Measurements from ENCODE around the gene LAMA2.

DNA sequence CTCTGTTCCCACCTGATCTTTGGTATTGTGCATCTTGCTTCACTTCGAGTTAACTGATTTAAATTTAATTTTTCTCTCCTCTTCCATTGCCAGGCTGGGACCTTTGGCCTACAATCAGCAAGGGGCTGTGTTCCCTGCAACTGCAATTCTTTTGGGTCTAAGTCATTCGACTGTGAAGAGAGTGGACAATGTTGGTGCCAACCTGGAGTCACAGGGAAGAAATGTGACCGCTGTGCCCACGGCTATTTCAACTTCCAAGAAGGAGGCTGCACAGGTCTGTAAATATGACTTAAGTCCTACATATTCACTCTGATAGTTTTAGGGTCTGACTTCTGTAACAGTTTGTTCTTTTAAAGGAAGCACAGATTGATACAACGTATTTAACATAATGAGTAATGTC lies 414.7 kb downstream of the LAMA2 start:
- TF ChIP-seq EZH2 (IDR thresholded peaks at IDR 0.05; ENCODE audit: borderline replicate concordance), result no peak
- TF ChIP-seq, protein P1, sequence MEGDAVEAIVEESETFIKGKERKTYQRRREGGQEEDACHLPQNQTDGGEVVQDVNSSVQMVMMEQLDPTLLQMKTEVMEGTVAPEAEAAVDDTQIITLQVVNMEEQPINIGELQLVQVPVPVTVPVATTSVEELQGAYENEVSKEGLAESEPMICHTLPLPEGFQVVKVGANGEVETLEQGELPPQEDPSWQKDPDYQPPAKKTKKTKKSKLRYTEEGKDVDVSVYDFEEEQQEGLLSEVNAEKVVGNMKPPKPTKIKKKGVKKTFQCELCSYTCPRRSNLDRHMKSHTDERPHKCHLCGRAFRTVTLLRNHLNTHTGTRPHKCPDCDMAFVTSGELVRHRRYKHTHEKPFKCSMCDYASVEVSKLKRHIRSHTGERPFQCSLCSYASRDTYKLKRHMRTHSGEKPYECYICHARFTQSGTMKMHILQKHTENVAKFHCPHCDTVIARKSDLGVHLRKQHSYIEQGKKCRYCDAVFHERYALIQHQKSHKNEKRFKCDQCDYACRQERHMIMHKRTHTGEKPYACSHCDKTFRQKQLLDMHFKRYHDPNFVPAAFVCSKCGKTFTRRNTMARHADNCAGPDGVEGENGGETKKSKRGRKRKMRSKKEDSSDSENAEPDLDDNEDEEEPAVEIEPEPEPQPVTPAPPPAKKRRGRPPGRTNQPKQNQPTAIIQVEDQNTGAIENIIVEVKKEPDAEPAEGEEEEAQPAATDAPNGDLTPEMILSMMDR (IDR thresholded peaks at IDR 0.05; ENCODE audit: poor library complexity), result no peak
- no peak for TF ChIP-seq EZH2phosphoT487 (IDR thresholded peaks at IDR 0.05; ENCODE audit: low read depth, severe bottlenecking, unreplicated experiment)
